HepG2 (cell line): Measurements from ENCODE around the gene LRRC43. TPM values are rescaled to one million over a fixed set of nuclear protein-coding genes. Genes with fewer than 3 reads are reported as not detected.

Experiments
- ARNT2 ChIP-seq: sonication (generic); formaldehyde crosslinking; IDR thresholded peaks from 2 replicates; pipeline ENCODE4 v1.8.0; 2022; ENCODE audit warnings: mild to moderate bottlenecking, low read depth, missing genetic modification reagents, moderate library complexity
- ETV5 ChIP-seq: IDR thresholded peaks from 2 replicates; pipeline ENCODE4 v1.6.1; 2018; ENCODE audit warnings: missing biosample characterization, missing genetic modification reagents, inconsistent platforms, borderline replicate concordance
- FOXC1 ChIP-seq: sonication (generic); formaldehyde crosslinking; IDR thresholded peaks from 2 replicates; pipeline ENCODE4 v1.8.0; 2022; ENCODE audit warnings: mild to moderate bottlenecking, missing genetic modification reagents, borderline replicate concordance
- GATAD1 ChIP-seq: IDR thresholded peaks from 2 replicates; pipeline ENCODE4 v1.6.1; 2016; ENCODE audit warnings: missing genetic modification reagents, missing compliant biosample characterization
- HCFC1 ChIP-seq: fragments of 150-350 bp; IDR thresholded peaks from 2 replicates; pipeline ENCODE4 v1.6.1; 2014; ENCODE audit warnings: low read depth, low read length
- HDAC6 ChIP-seq: fragments of 200-600 bp; sonication (generic); IDR thresholded peaks from 2 replicates; pipeline ENCODE4 v1.7.0; 2017; ENCODE audit warnings: mild to moderate bottlenecking, antibody characterized with exemption, low read length, low read depth
- KDM2A ChIP-seq: sonication (generic); formaldehyde crosslinking; IDR thresholded peaks from 2 replicates; pipeline ENCODE4 v1.4.0; 2020; ENCODE audit warnings: low read depth, missing genetic modification reagents, borderline replicate concordance
- KLF11 ChIP-seq: IDR thresholded peaks from 2 replicates; pipeline ENCODE4 v1.6.1; 2016; ENCODE audit warnings: missing compliant biosample characterization
- KLF9 ChIP-seq: IDR thresholded peaks from 2 replicates; pipeline ENCODE4 v1.6.1; 2016; ENCODE audit warnings: low read depth
- MTF2 ChIP-seq: sonication (generic); formaldehyde crosslinking; IDR thresholded peaks from 2 replicates; pipeline ENCODE4 v1.5.0; 2020; ENCODE audit warnings: missing genetic modification reagents, borderline replicate concordance
- MZF1 ChIP-seq: sonication (generic); formaldehyde crosslinking; IDR thresholded peaks from 2 replicates; pipeline ENCODE4 v1.8.1; 2023; ENCODE audit warnings: mild to moderate bottlenecking, missing genetic modification reagents, borderline replicate concordance
- PPARG ChIP-seq: conservative IDR thresholded peaks from 2 replicates; pipeline ENCODE4 v1.6.1; 2016; ENCODE audit warnings: missing biosample characterization, missing genetic modification reagents
- PRPF4 ChIP-seq: fragments of 200-400 bp; formaldehyde crosslinking; IDR thresholded peaks from 2 replicates; pipeline ENCODE4 v1.6.1; 2016; ENCODE audit warnings: low read length, low read depth; ENCODE audit not compliant: poor library complexity, severe bottlenecking
- RARG ChIP-seq: sonication (generic); formaldehyde crosslinking; IDR thresholded peaks from 2 replicates; pipeline ENCODE4 v1.4.0; 2020; ENCODE audit warnings: low read depth, mild to moderate bottlenecking, missing genetic modification reagents
- RBM39 ChIP-seq: fragments of 200-400 bp; formaldehyde crosslinking; IDR thresholded peaks from one replicate; pipeline ENCODE4 v1.6.1; 2018; ENCODE audit warnings: antibody characterized with exemption, mild to moderate bottlenecking, low read depth, low read length; ENCODE audit not compliant: poor library complexity, severe bottlenecking
- WIZ ChIP-seq: sonication (generic); formaldehyde crosslinking; IDR thresholded peaks from 2 replicates; pipeline ENCODE4 v1.5.1; 2020; ENCODE audit warnings: mild to moderate bottlenecking, missing genetic modification reagents
- ZBTB8A ChIP-seq: sonication (generic); formaldehyde crosslinking; IDR thresholded peaks from 2 replicates; pipeline ENCODE4 v1.4.0; 2020; ENCODE audit warnings: mild to moderate bottlenecking, low read depth, missing genetic modification reagents, borderline replicate concordance
- ZC3H13 ChIP-seq: sonication (generic); formaldehyde crosslinking; IDR thresholded peaks from 2 replicates; pipeline ENCODE4 v1.8.1; 2023; ENCODE audit warnings: mild to moderate bottlenecking, missing genetic modification reagents, moderate library complexity
- ZNF224 ChIP-seq: sonication (generic); formaldehyde crosslinking; IDR thresholded peaks from 2 replicates; pipeline ENCODE4 v1.5.0; 2020; ENCODE audit warnings: mild to moderate bottlenecking, missing genetic modification reagents
- ZNF317 ChIP-seq: sonication (generic); formaldehyde crosslinking; IDR thresholded peaks from 2 replicates; pipeline ENCODE4 v1.5.0; 2020; ENCODE audit warnings: mild to moderate bottlenecking, missing genetic modification reagents
- ZNF549 ChIP-seq: sonication (generic); formaldehyde crosslinking; IDR thresholded peaks from 2 replicates; pipeline ENCODE4 v1.5.0; 2020; ENCODE audit warnings: missing genetic modification reagents
- ZNF644 ChIP-seq: IDR thresholded peaks from 2 replicates; pipeline ENCODE4 v1.6.1; 2016; ENCODE audit warnings: low read depth
- ZNF703 ChIP-seq: sonication (generic); formaldehyde crosslinking; IDR thresholded peaks from 2 replicates; pipeline ENCODE4 v1.5.1; 2020; ENCODE audit warnings: missing genetic modification reagents, mild to moderate bottlenecking, moderate library complexity, borderline replicate concordance
- ZNF75D ChIP-seq: sonication (generic); formaldehyde crosslinking; IDR thresholded peaks from 2 replicates; pipeline ENCODE4 v1.8.1; 2023; ENCODE audit warnings: missing genetic modification reagents, mild to moderate bottlenecking, borderline replicate concordance
- ZNF768 ChIP-seq: sonication (generic); formaldehyde crosslinking; IDR thresholded peaks from 2 replicates; pipeline ENCODE4 v1.4.0; 2020; ENCODE audit warnings: missing genetic modification reagents
- ZNF775 ChIP-seq: sonication (generic); formaldehyde crosslinking; IDR thresholded peaks from 2 replicates; pipeline ENCODE4 v1.4.0; 2020; ENCODE audit warnings: missing genetic modification reagents, mild to moderate bottlenecking, moderate library complexity, borderline replicate concordance
- polyA plus RNA-seq, 8 experiments: library from polyadenylated mRNA; depleted of rRNA in 3 of 8; stranded (reverse) in 7 of 8; unstranded in 1 of 8; fragments of >200 nt; fragmentation: Illumina TruSeq in 4 of 8; extraction: Trizol in 4 of 8; gene quantifications; 2 replicates each; pipeline versions ENCODE4 v1.2.1 to v1.2.3, GENCODE V29; 2011 to 2016; ENCODE audit warnings: low read depth in 4 of 8, missing spikeins in 1 of 8, mixed read lengths in 1 of 8; ENCODE audit not compliant: insufficient read depth in 1 of 8
- total RNA-seq, 5 experiments: library from RNA; depleted of rRNA; stranded (reverse); fragments of >200 nt; fragmentation: Illumina TruSeq; extraction: Trizol; gene quantifications; 2 replicates each; pipeline ENCODE4 v1.2.3, GENCODE V29; 2016; ENCODE audit warnings: low read depth in 1 of 5
- TF ChIP-seq, protein P1 (sequence below): sonication (generic); formaldehyde crosslinking; IDR thresholded peaks from 2 replicates; pipeline ENCODE4 v1.4.0; 2020; ENCODE audit warnings: missing genetic modification reagents, borderline replicate concordance
- TF ChIP-seq, protein P2 (sequence below): sonication (generic); formaldehyde crosslinking; IDR thresholded peaks from 2 replicates; pipeline ENCODE4 v1.8.1; 2023; ENCODE audit warnings: missing genetic modification reagents, mild to moderate bottlenecking, borderline replicate concordance

Gene LRRC43
- total and polyA plus RNA-seq, 2 of the 13 experiments (the other 11 are each of a cell fraction or from before 2014, with no cell fraction given): not detected

GRCh38 chr12:122225683-122226365 is 42.9 kb downstream of the LRRC43 start, which contains the start of gene DIABLO (continued):
- TF ChIP-seq, protein P1, sequence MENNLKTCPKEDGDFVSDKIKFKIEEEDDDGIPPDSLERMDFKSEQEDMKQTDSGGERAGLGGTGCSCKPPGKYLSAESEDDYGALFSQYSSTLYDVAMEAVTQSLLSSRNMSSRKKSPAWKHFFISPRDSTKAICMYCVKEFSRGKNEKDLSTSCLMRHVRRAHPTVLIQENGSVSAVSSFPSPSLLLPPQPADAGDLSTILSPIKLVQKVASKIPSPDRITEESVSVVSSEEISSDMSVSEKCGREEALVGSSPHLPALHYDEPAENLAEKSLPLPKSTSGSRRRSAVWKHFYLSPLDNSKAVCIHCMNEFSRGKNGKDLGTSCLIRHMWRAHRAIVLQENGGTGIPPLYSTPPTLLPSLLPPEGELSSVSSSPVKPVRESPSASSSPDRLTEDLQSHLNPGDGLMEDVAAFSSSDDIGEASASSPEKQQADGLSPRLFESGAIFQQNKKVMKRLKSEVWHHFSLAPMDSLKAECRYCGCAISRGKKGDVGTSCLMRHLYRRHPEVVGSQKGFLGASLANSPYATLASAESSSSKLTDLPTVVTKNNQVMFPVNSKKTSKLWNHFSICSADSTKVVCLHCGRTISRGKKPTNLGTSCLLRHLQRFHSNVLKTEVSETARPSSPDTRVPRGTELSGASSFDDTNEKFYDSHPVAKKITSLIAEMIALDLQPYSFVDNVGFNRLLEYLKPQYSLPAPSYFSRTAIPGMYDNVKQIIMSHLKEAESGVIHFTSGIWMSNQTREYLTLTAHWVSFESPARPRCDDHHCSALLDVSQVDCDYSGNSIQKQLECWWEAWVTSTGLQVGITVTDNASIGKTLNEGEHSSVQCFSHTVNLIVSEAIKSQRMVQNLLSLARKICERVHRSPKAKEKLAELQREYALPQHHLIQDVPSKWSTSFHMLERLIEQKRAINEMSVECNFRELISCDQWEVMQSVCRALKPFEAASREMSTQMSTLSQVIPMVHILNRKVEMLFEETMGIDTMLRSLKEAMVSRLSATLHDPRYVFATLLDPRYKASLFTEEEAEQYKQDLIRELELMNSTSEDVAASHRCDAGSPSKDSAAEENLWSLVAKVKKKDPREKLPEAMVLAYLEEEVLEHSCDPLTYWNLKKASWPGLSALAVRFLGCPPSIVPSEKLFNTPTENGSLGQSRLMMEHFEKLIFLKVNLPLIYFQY (CRISPR knock-in tag): peak; percentile 58; the same call in 1 of the 2 replicates
- TF ChIP-seq ZNF768 (CRISPR knock-in tag) (peak; percentile 71), MZF1 (no peak), ZNF317 (CRISPR knock-in tag) (peak; percentile 44; the same call in 1 of the 2 replicates), ZNF775 (CRISPR knock-in tag) (no peak), HCFC1 (peak; percentile 53), WIZ (peak; percentile 70; the same call in 1 of the 2 replicates), KLF9 (CRISPR knock-in tag) (0 out of 2 replicates have a peak, but pooled peaks have one; percentile 41), KDM2A (CRISPR knock-in tag) (peak; percentile 98), ZBTB8A (CRISPR knock-in tag) (no peak; the same call in 1 of the 2 replicates), PPARG (CRISPR knock-in tag) (0 out of 2 replicates have a peak, but pooled peaks have one; percentile 63), PRPF4 (no peak), ZC3H13 (peak; percentile 47; the same call in 1 of the 2 replicates), ZNF644 (CRISPR knock-in tag) (no peak), ETV5 (CRISPR knock-in tag) (peak; percentile 90), ARNT2 (CRISPR knock-in tag) (peak; percentile 17; the same call in 1 of the 2 replicates), FOXC1 (CRISPR knock-in tag) (no peak), KLF11 (CRISPR knock-in tag) (0 out of 2 replicates have a peak, but pooled peaks have one; percentile 73), MTF2 (CRISPR knock-in tag) (0 out of 2 replicates have a peak, but pooled peaks have one; percentile 7), ZNF75D (CRISPR knock-in tag) (no peak), GATAD1 (CRISPR knock-in tag) (peak; percentile 99), RBM39 (no peak), ZNF224 (CRISPR knock-in tag) (no peak), ZNF703 (CRISPR knock-in tag) (no peak; the same call in 1 of the 2 replicates), ZNF549 (no peak), HDAC6 (no peak), RARG (CRISPR knock-in tag) (no peak)
- TF ChIP-seq, protein P2, sequence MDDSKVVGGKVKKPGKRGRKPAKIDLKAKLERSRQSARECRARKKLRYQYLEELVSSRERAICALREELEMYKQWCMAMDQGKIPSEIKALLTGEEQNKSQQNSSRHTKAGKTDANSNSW (CRISPR knock-in tag): 0 out of 2 replicates have a peak, but pooled peaks have one; percentile 58
